Sigmoid colon (tissue), 4 donors: ENCODE measurements around the gene FABP3.

Experiments
- EP300 ChIP-seq, 4 donors: sonication (generic); formaldehyde crosslinking; IDR thresholded peaks; one replicate each; pipeline ENCODE4 v1.6.1; 2017; ENCODE audit warnings: antibody characterized with exemption in 4 of 4
- POLR2A ChIP-seq, 2 donors: fragments of 450-650 bp; IDR thresholded peaks; one replicate each; pipeline ENCODE4 v1.6.1; 2016; ENCODE audit warnings: antibody characterized with exemption in 2 of 2, mild to moderate bottlenecking in 2 of 2, moderate library complexity in 2 of 2
- TF ChIP-seq, protein P1 (sequence below), 4 experiments: fragments of 450-650 bp in 3 of 4; fragments of 200-600 bp in 1 of 4; IDR thresholded peaks; one replicate each; pipeline ENCODE4 v1.5.1; 2016 to 2019; ENCODE audit warnings: antibody characterized with exemption in 4 of 4, mild to moderate bottlenecking in 3 of 4, moderate library complexity in 2 of 4

DNA sequence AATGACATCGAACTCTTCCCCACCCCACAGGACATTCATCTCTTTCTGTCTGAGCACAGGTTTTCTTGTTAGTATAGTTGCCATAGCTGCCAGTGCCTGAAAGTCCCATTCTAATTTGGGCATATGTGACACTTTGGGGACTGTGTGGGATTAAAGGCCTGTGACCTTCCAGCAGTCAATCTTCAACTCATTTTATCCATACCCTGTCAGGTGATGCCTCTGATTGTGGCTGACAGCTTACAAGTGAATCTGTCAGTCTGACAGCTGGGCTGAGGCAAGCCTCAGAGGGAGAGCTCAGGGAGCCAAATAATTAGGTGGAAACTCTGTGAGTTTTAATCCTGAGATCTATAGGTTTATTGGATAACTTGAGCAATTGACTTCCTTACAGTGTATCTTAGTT lies 46.4 kb downstream of the FABP3 start:
- TF ChIP-seq, protein P1, sequence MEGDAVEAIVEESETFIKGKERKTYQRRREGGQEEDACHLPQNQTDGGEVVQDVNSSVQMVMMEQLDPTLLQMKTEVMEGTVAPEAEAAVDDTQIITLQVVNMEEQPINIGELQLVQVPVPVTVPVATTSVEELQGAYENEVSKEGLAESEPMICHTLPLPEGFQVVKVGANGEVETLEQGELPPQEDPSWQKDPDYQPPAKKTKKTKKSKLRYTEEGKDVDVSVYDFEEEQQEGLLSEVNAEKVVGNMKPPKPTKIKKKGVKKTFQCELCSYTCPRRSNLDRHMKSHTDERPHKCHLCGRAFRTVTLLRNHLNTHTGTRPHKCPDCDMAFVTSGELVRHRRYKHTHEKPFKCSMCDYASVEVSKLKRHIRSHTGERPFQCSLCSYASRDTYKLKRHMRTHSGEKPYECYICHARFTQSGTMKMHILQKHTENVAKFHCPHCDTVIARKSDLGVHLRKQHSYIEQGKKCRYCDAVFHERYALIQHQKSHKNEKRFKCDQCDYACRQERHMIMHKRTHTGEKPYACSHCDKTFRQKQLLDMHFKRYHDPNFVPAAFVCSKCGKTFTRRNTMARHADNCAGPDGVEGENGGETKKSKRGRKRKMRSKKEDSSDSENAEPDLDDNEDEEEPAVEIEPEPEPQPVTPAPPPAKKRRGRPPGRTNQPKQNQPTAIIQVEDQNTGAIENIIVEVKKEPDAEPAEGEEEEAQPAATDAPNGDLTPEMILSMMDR (IDR thresholded peaks at IDR 0.05), result no peak
- TF ChIP-seq POLR2A (IDR thresholded peaks at IDR 0.05), result no peak
- no peak for TF ChIP-seq EP300 (IDR thresholded peaks at IDR 0.05)
